A673 (cell line): ENCODE results near the gene NR0B1. TPM values are rescaled to one million over a fixed set of nuclear protein-coding genes. Genes with fewer than 3 reads are reported as not detected.

ENCODE experiments used
- BruUV-seq: library from RNA; stranded (reverse); fragments of 400-500 nt; replicated peaks from 2 replicates; lab custom pipeline; 2021; lab: Mats Ljungman, UMichigan
- CTCF ChIA-PET: fragments of 300-600 bp; sonication (Branson Sonifier 250); formaldehyde crosslinking; loops from one replicate; lab custom pipeline; 2022; ENCODE audit warnings: antibody characterized with exemption; lab: Charles Lee
- POLR2A ChIA-PET: fragments of 300-600 bp; sonication (Branson Sonifier 250); formaldehyde crosslinking; loops from one replicate; lab custom pipeline; 2022; ENCODE audit warnings: antibody characterized with exemption; ENCODE audit not compliant: low non-redundant PET; lab: Charles Lee
- DNase-seq: peaks from one replicate; pipeline ENCODE4 v3.0.0-alpha.2; 2015; ENCODE audit warnings: low spot score
- H3K27ac ChIP-seq: fragments of 200-600 bp; sonication (generic); 2 replicates; pipeline ENCODE4 v1.5.1; 2016; ENCODE audit warnings: mixed run types, low read depth, mild to moderate bottlenecking, mixed read lengths, antibody characterized with exemption, low read length; ENCODE audit not compliant: poor library complexity, severe bottlenecking
- H3K27me3 ChIP-seq: fragments of 200-600 bp; sonication (generic); replicated peaks from 2 replicates; pipeline ENCODE4 v1.6.1; 2017; ENCODE audit warnings: mixed run types, low read depth, mild to moderate bottlenecking, mixed read lengths, antibody characterized with exemption, low read length; ENCODE audit not compliant: insufficient read depth, poor library complexity
- H3K36me3 ChIP-seq: fragments of 200-600 bp; sonication (generic); 2 replicates; pipeline ENCODE4 v1.6.1; 2016; ENCODE audit warnings: mixed run types, mild to moderate bottlenecking, mixed read lengths, antibody characterized with exemption, low read length; ENCODE audit not compliant: insufficient read depth, poor library complexity, severe bottlenecking
- H3K4me1 ChIP-seq: fragments of 200-600 bp; sonication (generic); 2 replicates; pipeline ENCODE4 v1.6.1; 2017; ENCODE audit warnings: mixed run types, mild to moderate bottlenecking, mixed read lengths, antibody characterized with exemption, low read length; ENCODE audit not compliant: insufficient read depth, poor library complexity, severe bottlenecking
- H3K4me3 ChIP-seq: fragments of 200-600 bp; sonication (generic); 2 replicates; pipeline ENCODE4 v1.5.1; 2016; ENCODE audit warnings: low read depth, mixed run types, mild to moderate bottlenecking, mixed read lengths, low read length; ENCODE audit not compliant: poor library complexity, severe bottlenecking
- H3K9me3 ChIP-seq: fragments of 200-600 bp; sonication (generic); 2 replicates; pipeline ENCODE4 v1.6.1; 2016; ENCODE audit warnings: mixed run types, low read depth, mild to moderate bottlenecking, mixed read lengths, antibody characterized with exemption, low read length; ENCODE audit not compliant: poor library complexity, severe bottlenecking
- CTCF ChIP-seq: fragments of 300-800, 200-600 bp; sonication (generic); conservative IDR thresholded peaks from 2 replicates; pipeline ENCODE4 v1.5.1; 2017; ENCODE audit warnings: low read depth, mild to moderate bottlenecking, antibody characterized with exemption, low read length, moderate library complexity, mixed read lengths
- intact Hi-C: fragments of 100-400 bp; cut with micrococcal nuclease; formaldehyde crosslinking; loops from one replicate; pipeline ENCODE4 v1.10.0; 2022; ENCODE audit not compliant: unreplicated experiment
- total RNA-seq: library from RNA; stranded (reverse); gene quantifications from 2 replicates; pipeline ENCODE4 v1.2.3, GENCODE V29; 2021

NR0B1 gene
- total RNA-seq, 1 experiment from 2014 or later = 69.6 TPM

GRCh38 chrX:30259927-30260326 is 49.3 kb downstream of the NR0B1 start:
- CTCF ChIA-PET = no interaction called here
- POLR2A ChIA-PET = no interaction called here
- no TSS peak for BruUV-seq

More at GRCh38 chrX:30259927-30260326, 49.3 kb downstream of the NR0B1 start:
- Histone ChIP-seq H3K36me3 (no peaks in the 10 kb centered on the region), H3K4me3 (no peak overlapping the region), H3K4me1 (no peaks in the 10 kb centered on the region), H3K27ac (no peak overlapping the region), H3K9me3 (no peaks in the 10 kb centered on the region), H3K27me3 (no peaks in the 10 kb centered on the region)
- intact Hi-C loops = no loop called here
- DNase-seq = no peak
- TF ChIP-seq CTCF = no peak

Other genes with a start within 250 kb of the NR0B1 start
- not detected in 2 replicates for gene MAGEB2, start 93.8 kb downstream of the NR0B1 start, total RNA-seq
- not detected in 2 replicates for gene MAGEB3, start 78.7 kb downstream of the NR0B1 start, total RNA-seq
- gene MAGEB4, start 67.4 kb downstream of the NR0B1 start, total RNA-seq = not detected in 2 replicates
- gene MAGEB1, start 62.2 kb downstream of the NR0B1 start, total RNA-seq = not detected in 2 replicates